DOHH2 (cell line): Measurements from ENCODE around the gene SSC5D.

Experiments
- CTCF ChIP-seq: fragments of 200-600 bp; sonication (generic); IDR thresholded peaks from one replicate; pipeline ENCODE4 v1.5.1; 2014; ENCODE audit warnings: antibody characterized with exemption, mild to moderate bottlenecking, low read depth, low read length; ENCODE audit not compliant: poor library complexity, severe bottlenecking
- EZH2phosphoT487 ChIP-seq: fragments of 200-600 bp; sonication (generic); IDR thresholded peaks from 2 replicates; pipeline ENCODE4 v1.6.1; 2017; ENCODE audit warnings: borderline replicate concordance, mild to moderate bottlenecking, antibody characterized with exemption, low read length, moderate library complexity, mixed read lengths

- TF ChIP-seq CTCF (no peak), EZH2phosphoT487 (no peak)
Measured at GRCh38 chr19:55527197-55528029, 39.2 kb downstream of the SSC5D start.
